SW480 (cell line): ENCODE data around the gene NT5C1A.

ENCODE experiments used
- DNase-seq: peaks from one replicate; pipeline ENCODE4 v3.0.0-alpha.2; 2016; ENCODE audit warnings: low spot score

The NT5C1A gene

DNA sequence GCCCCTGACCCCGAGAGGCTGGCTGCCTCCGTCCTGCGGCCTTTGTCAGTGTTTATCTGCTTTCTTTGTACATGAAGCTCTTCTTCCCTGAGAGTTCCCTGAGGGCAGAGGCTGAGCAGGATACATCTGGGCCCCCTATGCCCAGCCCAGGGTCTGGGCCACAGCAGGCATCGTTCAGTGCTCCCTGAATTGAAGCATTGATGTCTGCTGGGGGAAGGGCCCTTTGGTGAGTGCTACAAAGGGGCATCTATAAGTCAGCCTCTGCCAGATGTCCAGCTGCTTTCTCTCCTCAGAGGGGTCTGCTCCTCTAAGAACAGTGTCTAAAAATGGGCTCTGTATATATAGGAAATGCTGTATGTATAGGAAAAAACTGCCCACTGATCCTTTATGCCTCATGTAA lies 34.5 kb downstream of the NT5C1A start:
- DNase-seq, result no peak

DNA sequence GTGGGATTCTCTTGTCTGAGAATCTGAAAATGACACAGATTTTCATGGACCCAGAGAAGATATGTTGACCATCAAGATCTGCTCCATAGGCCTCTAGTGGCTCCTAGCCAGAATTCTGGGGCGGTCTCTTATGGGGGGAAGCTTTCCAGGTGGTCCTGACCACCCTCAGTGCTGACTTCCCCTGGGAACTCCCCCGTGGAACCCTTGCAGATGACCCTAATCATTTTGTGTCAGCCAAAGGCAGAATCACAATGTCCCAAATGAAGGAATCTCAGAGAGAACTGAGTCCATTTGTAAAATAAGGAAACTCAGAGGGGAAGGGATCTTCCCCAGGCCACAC lies 36.1 kb downstream of the NT5C1A start:
- DNase-seq, result no peak

DNA sequence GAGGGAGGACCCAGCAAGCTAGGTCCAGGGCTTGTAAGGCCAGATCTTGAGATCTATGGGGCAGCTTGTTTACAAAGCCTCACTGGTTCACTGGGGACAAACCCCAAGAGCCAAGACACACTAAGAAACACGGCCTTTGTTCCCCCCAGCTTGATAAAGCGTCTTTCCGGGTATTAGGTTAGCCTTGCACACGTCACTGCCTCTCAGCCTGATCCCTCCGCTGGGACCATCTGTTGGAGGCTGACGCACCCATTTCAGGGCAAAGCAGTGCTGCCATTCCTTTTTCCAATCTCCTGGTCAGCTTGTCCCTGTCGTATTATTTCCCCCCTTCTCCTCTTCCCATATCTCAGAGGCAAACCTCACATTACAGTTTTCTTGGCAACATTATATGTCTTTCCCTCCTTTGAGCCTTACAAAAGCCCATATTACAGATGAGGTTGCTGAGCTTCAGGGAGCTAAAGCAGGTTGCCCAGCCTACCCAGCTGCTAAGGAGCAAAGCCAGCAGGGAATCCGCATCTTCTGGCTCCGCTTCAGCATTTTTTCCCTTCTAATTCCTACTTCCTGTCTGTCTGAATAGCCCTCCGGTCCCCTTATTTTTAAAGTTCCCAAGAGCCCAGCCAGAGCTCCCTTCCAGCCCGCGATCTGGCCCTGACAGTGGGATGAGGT lies 36.6 kb downstream of the NT5C1A start:
- DNase-seq, result no peak

DNA sequence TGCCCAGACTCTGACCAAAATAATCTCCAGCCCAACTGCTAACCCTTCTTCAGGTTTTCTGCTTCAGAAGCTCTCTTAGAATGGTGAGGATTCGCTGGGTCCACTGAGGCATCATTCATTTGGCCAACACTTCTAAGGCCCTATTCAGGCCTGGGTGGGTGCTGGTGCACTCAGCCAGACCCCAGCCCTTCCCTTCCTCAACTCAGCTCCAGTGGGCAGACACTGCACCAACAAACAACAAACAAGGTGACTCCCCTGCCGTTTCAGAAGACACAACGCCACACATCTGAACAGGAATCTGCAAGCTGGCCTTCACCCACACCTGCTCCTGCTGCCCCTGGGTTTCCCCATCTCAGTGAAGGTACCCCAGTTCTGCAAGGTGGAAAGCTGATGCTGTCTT lies 38.5 kb downstream of the NT5C1A start:
- no peak for DNase-seq

DNA sequence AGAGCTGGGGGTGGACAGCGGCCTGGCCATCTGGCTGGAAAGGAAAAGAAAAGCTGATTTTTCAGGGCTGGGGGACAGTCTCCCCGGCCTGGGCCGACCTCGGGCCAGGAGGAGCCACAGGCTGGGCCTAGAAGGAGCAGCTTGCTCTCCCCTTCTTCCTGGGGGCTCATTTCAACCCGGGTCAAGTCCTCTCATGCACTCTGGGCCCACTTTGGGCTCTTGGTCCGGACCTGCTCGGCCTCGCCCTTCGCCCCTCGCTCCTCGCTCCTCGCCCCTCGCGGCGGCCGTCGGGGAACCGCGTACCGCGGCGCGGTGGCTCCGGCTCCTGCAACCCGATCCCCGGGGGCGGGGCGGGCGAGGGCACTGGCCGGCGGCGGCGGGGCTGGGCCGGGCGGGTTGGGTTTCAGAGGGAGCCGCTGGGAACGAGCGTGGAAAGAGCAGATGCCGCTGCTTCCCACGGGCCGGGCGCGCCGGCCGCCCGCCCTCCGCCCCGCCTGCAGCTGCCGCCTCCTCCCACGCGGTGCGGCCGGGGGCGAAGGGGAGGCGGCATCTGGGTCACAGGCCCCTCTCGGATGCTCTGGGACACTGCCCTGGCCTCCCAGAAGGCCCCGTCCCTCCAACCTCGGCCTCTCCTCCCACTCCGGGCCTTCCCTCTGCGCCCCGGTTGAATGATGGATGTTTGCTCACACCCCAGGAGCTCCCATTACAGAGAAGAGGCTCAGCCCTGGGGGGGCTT lies 39.1 kb downstream of the NT5C1A start:
- DNase-seq, result peak; percentile 71

DNA sequence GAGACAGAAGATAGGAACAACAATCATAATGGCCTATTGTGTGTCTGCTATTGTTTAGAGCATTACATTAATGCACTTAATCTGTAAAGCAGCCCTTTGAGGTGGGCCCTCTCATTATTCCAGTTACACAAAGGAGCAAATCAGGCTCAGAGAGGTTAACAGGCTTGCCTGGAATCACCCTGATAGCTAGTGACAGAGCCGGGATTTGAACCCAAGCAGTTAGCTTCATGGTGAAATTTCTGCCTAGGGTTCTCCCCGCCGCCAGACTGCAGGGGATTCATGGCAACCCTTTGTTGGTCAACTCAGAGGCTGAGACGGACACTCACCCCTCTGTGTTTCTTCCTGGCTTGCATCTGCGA lies 39.6 kb downstream of the NT5C1A start:
- DNase-seq, result no peak

DNA sequence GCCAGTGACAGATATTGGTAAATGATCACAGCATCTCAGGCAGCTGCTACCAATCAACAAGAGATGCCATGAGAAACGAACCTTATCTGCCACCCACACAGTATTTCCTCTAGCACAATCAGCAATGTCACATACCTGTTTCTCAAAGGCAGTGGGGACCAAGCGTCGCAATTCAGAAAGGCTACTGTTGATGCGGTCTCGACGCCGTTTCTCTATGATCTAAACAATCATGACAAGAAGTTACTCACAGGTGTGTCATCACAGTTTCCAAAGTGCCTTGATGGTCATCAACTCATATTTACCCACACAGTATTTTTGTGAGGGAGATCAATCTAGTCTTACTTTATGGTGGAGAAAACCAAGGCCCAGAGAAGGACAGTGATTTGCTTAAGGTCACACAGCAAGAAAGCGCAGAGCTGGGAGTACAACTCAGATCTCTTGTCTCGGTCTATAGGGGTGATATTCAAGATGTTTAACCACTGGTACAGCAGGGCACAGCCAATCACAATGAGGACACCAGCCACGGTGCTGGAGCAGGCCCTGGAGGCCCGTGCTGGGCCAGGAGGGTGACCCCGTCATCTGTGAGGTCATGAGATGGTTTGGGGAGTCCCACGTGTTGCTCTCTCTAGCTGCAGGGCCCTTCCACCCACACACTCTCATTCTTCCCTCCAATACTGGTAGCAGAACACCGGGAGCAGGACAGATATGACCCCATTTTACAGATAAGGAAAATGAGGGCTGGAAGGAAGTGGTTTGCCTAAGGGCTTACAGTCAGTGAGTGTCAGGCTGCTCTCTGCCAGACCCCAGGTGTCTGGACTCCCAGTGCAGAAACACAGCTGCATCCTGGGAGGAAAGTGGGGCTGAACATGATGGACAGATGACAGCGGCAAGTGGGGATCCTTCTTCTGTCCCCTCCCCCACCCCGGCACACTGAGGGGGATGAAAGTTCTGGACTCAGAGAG lies 40.3 kb downstream of the NT5C1A start:
- no peak for DNase-seq

DNA sequence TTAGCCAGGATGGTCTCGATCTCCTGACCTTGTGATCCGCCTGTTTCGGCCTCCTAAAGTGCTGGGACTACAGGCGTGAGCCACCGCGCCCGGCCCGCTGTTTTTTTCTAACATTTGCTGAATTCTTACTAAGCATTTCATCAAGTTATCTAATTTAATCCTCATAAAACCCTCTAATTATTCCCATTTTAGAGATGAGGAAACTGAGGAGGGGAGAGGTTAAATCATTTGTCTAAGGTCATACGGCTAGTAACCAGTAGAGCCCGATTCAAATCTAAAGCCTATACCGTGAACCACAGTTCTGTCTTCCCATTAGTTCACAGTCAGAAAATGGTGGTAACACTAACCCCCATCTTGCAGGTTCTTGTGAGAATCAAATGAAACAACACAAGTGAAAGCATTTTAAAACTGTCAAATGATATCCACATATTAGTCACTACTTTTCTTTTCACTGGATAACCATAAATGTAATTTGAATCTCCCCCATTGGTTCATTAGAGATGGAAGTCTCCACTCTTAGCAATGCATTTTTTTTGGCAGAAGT lies 43.0 kb downstream of the NT5C1A start:
- no peak for DNase-seq

DNA sequence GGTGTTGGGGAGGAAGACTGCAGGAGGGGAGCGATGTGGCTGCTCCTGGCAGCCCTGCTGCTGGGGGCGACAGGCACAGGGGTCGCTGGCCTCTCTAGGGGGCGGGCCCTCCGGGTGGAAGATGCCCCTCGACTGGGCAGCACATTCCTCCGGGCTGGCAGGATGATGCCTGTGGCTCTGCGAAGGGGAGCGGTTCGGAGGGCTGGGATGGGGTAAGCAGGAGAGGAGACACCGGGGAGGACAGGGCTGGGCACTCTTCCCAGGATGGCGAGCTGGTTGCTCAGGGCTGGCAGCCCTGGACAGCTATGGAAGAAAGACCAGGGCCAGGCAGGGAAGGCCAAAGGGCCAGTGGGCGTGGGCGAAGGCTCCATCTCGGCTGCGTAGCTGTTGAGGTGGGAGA lies 45.3 kb downstream of the NT5C1A start:
- no peak for DNase-seq

DNA sequence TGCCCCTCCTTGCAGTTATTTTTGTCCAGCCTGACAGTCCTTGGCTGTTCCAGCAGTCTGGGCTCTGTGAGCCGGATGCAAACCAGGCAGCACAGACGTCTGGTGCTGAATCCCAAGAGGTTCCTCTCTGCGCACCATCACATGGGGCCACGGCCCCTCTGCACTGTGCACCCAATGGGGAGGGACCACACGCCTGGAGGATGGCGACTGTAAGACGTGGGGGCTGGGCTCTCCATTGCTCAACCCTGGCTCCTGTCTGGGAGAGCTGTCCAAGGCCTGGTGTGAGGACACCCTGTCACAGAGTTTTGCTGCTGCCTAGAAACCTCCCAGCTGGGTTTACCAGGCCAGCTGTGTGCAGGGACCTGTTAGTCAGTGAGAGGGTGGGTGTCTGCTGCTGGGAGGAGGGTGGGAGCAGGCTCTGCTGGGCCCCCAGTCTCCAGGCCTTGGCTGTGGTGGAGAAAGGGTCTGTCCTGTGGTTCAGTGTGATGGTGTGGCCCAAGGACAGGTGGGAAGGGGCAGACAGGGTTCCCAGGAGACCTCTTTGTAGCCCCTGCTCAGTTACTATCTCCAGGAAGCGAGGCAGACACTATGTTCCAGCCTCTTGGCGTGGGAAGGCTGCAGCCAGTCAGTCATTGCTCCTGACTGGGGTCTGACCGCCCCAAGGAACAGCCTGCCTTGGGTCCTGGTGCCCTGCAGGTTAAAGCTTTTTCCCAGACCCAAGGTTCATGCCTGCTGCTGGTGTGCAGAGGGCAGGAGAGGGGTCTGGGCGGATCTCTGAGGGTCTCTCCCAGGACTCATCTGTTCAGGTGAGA lies 46.2 kb downstream of the NT5C1A start:
- DNase-seq, result no peak

DNA sequence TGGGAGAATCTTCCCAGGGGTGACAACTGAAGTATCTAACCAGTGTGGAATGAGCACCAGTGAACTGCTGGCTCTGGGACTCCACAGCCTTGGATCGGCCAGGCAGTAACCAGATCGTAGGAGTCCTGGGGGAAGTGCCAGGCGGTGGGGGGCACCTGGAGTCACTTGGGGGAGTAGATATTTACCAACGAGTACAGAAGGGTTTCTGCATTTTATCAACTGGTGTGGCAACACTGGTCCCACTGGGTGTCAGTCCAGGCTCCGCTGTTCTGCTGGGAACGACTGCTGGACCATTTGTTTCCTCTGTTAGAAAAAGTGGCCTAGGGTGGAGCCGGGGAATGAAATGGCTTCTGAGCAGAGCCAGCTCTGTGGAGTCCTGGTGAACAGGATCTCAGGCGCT lies 46.9 kb downstream of the NT5C1A start:
- DNase-seq, result no peak

DNA sequence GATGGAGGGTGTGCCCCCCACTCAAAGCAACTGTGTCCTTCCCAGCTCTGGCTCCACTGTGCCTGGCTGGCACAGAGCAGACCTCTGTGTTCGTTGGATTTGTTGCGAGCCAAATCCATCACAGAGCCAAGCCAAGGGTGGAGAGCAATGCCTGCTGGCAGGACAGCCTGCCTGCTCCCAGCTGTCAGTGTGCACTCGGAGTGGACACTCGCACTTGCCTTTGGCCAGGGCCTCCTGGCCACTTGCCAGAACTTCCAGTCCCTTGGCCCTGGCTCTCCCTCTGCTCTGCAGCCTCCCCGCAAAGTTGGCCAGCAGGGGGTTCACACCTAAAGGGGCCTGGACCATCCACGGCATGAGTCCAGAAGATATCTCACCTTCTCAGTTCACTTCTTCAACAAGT lies 48.9 kb downstream of the NT5C1A start:
- no peak for DNase-seq

DNA sequence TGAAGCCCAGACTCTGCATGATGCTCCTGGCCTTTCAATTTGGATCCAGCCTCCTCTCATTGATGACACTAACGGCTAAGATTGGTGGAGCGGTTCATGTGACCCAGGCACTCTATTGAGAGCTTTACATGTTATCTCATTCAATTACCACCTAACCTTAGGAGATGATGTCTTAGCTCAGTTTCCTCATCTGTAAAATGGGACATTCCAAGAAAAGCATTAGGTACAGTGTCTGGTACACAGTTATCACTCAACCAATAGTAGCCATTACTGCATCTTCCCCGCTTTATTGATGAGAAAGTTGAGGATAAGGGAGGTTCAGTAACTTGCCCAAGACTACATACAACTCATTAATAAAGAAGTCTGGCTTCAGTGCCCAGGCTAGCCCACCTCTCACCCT lies 49.5 kb downstream of the NT5C1A start:
- DNase-seq, result no peak

DNA sequence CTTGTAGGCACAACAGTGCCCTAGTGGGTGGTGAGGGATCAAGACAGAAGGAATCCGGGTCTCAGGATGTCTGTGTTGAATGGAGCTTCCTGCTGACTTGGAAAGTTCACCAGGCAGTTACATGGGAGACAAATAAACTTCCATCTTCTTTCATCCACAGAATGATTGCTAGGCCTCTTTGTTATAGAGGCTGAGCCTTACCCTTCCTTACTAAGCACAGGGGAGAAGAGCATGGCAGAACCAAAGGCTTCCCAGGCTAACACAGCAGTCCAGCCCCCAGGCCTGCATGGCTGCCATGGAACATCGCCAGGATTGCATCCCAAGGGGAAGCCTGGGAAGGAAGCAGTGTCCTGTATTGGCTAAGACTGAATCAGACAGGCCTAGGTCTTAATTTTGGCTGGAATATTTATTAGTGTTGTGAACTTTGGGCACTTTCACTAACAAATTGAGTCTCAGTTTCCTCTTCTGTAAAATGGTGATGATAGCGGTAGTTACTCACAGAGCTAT lies 51.2 kb downstream of the NT5C1A start:
- DNase-seq, result no peak

DNA sequence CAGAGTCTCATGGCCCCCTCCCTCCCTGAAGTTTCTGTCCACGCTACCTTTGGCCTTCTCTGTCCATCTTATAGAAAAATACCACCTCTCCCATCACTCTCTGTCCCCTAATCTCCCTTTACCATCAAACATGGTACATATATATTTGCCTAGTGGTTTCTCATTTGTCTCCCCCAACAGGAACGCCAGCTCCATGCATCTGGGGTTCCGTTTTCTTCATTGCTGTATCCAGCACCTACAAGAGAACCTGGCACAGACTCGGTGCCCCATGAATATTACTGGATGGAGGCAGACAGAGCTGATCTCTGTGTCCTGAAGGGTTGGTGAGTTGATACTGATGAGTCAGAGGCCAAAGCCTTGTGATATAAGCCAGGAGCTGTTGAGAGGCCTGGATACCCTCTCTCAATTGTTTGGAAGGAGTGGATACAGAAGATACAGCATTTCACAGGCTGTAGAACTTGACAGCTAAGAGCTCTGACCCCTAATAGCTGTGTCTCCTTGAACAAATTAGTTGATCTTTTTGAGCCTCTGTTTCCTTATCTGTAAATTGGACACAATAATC lies 54.3 kb downstream of the NT5C1A start:
- no peak for DNase-seq

DNA sequence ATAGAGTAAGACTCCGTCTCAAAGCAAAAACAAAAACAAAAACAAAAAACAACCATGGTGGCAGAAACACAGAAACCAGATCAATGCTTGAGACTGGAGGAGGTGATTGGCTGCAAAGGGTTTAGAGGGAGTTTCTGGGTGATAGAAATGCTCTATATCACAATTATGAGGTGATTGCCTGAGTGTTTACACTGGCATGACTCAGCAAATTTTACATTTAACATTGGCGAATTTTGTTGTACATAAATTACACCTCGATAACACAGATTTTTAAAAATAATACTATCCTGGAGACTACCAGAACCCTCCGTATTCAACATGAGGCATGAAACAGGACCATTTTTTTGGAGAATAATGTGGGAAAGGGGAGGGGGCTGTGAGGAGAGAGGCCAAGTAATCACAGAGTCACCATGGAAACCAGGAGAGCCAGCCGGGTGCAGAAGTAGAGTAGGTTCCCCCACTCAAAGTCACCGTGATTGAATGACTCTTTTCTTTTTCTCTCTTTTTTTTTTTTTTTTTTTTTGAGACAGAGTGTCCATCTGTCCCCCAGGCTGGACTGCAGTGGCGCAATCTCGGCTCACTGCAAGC lies 56.7 kb downstream of the NT5C1A start:
- no peak for DNase-seq

DNA sequence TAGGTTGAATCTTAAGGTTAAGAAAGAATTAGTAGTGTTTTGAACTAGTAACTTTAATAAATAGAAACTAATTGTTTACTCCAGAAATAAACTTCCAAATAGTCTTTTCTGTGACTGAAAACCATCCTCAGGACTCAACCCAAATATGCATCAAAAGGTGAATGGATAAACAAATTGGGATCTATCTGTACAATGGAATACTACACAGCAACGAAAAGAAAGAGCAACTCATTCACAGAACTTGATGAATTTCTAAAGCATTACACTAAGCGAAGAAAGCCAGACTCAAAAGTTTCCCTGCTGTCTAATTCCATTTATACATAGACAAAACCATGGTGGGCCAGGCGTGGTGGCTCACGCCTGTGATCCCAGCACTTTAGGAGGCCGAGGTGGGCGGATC lies 57.4 kb downstream of the NT5C1A start:
- DNase-seq, result no peak

DNA sequence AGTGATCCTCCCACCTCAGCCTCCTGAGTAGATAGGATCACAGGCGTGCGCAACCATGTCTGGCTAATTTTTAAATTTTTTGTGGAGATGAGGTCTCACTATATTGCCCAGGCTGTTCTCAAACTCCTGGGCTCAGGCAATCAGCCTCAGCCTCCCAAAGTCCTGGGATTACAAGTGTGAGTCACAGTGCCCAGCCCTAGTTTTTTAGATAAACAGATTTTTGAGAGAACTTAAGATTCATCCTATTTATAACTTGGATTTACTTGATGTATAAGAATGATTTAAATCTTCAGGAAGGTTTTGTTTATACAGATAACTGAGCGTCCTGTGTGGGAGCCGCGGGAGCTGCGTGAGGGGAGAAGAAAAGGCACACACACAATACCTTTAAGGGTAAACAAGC lies 58.7 kb downstream of the NT5C1A start:
- no peak for DNase-seq

DNA sequence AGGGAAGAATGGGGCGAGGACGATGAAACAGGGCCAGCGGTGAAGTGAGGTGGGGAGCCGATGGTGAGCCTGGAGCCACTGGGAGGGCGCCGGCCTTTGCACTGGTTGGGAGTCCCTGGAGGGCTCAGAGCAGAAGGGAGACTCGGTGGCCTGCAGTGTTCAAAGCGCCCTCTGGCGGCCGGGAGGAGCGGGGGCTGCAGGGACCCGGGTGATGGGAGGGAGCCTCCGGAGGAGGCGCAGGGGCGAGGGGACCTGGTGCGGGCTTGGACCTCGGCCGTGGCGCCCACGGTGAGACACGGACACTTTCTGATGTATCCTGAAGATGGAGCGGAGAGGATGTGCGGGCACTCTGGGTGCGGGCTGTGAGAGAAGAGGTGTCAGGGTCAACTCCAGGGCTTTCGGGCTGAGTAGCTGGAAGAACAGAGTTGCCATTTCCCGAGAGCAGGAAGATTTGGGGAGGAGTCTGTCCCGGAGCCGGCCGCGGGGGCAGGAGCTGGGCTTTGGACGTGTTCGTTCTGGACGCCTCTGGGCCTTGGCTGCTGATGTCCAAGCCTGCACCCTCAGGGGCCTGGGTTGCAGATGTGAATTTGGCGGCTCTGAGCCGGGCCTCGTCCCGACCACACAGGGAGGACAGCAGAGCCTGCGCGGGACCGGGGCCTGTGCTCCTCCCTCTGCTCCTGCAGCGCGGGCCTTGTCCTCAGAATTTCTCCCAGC lies 62.1 kb downstream of the NT5C1A start:
- peak; percentile 32 for DNase-seq
